Stimulated activated memory B cell treated with anti-CD40 and anti-IgM and Interleukin-4, amounts not matched to agents 10 μg/mL and 1 μg/mL and 100 μg/mL, for 72 hours (primary cell): ENCODE data around the gene CAMK2B.
"Not testable (repeated sequence)": the region's sequence is repeated elsewhere in the genome, so short reads cannot be mapped to it uniquely, and the experiment has no call there.

ENCODE experiments used
- ATAC-seq: fragments of 150-1000 bp; cut with Tn5 transposase; 2 replicates; pipeline ENCODE4 v1.10.0; 2021
- H3K27ac Mint-ChIP-seq: one replicate; pipeline ENCODE4 v1.8.0; 2022; ENCODE audit warnings: mild to moderate bottlenecking, mixed read lengths
- H3K27me3 Mint-ChIP-seq: one replicate; pipeline ENCODE4 v1.8.0; 2022; ENCODE audit warnings: mixed read lengths
- H3K36me3 Mint-ChIP-seq: one replicate; pipeline ENCODE4 v1.8.0; 2022; ENCODE audit warnings: mixed read lengths
- H3K4me1 Mint-ChIP-seq: one replicate; pipeline ENCODE4 v1.8.0; 2022; ENCODE audit warnings: mixed read lengths
- H3K4me3 Mint-ChIP-seq: one replicate; pipeline ENCODE4 v1.8.0; 2022; ENCODE audit warnings: mild to moderate bottlenecking, moderate library complexity, mixed read lengths
- H3K9me3 Mint-ChIP-seq: one replicate; pipeline ENCODE4 v1.8.0; 2022; ENCODE audit warnings: mixed read lengths

CAMK2B gene

DNA sequence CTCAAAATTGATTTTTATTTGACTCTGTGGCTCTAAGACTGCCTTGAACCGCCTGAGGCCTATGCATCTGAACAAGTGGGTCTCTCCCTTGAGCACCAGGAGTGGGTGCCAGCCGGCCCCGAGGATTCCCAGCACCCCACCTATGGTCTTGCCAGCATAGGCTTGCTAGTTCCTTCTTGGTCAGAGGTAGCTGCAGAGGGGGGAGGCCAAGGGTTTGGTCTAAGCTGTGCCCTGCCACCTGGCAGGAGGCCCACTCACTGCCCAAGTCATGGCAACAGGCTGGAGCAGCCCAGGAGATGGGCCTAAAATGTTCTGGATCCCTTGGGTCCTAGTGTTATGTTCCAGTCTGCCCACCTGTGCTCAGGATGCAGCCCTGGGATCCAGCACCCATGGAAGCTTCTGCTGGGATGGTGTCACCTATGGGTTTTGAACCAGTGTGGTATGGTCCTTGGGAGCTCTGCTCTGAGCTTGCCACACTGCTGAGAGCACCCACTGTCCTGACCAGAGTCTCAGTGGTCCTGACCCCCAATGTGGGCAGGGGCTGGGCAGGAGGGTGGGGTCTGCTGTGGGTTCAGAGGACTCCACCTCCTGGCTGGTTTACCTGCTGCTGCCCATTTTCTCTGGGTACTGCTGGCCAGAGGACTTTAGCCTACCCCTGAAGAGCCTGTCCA lies 112.1 kb downstream of the CAMK2B start:
- peak overlapping the region; percentile 81 for H3K27ac Mint-ChIP-seq
- peaks cover 38% of the 10 kb centered on the region for H3K36me3 Mint-ChIP-seq
- peaks cover 14% of the 10 kb centered on the region for H3K4me1 Mint-ChIP-seq
- H3K4me3 Mint-ChIP-seq, result no peak overlapping the region
- ATAC-seq, result peak; percentile 35
- no peaks in the 10 kb centered on the region for H3K9me3 Mint-ChIP-seq
- H3K27me3 Mint-ChIP-seq, result no peaks in the 10 kb centered on the region

DNA sequence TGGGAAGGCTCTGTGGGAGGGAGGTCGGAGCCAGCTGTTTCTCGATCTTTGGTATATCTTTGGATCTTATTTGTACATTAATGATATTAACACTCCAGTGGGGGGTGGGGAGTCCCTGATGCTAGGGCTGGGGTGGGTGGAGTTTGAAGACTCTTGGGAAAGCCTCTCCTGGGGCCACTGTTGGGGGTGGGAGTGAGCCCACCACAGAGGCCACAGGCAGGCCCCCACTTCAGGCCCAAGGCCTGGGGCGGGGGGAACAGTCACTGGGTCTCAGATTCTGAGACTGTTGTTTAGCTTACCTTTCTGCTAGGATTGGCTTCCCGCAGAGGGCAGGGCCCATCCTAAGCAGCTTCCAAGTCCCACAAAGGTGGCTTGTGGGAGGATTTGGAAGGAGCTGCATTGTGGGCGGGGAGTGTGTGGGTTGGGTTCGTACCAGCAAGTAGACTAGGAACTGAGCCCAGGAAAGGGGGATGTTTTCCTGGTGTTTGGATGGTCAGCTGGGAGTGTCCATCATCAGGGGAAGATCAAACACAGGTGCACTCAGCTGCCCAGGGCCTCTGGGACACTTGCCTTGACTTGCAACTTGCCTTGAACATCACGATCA lies 112.7 kb downstream of the CAMK2B start:
- no peak overlapping the region for H3K4me3 Mint-ChIP-seq
- H3K27ac Mint-ChIP-seq, result no peak overlapping the region

DNA sequence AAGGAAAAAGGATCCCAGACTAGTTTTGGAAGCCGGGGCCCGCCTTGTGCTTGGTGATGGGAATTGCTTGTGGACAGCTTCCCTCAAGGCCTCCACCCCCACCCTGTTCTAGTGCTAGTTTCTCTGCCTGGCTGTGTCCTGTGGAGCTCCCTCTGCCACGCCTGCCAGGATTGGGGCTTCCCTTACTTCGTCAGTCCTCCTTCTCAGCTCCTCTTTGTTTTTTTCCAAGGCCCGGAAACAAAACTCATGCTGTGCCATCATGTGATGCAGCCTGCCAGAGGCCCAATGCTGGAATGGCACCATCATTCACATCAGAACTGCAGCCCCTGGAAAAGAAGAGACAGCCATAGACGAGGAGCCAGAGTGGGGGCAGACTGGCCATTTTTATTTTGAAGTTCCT lies 113.4 kb downstream of the CAMK2B start:
- Mint-ChIP-seq H3K27ac (no peak overlapping the region), H3K27me3 (no peaks in the 10 kb centered on the region), H3K4me1 (peaks cover 14% of the 10 kb centered on the region)

More for the DNA sequence above, 112.7 kb downstream of the CAMK2B start:
- no peaks in the 10 kb centered on the region for H3K27me3 Mint-ChIP-seq
- no peaks in the 10 kb centered on the region for H3K9me3 Mint-ChIP-seq
- peaks cover 44% of the 10 kb centered on the region for H3K36me3 Mint-ChIP-seq
- no peak for ATAC-seq
- peaks cover 14% of the 10 kb centered on the region for H3K4me1 Mint-ChIP-seq

DNA sequence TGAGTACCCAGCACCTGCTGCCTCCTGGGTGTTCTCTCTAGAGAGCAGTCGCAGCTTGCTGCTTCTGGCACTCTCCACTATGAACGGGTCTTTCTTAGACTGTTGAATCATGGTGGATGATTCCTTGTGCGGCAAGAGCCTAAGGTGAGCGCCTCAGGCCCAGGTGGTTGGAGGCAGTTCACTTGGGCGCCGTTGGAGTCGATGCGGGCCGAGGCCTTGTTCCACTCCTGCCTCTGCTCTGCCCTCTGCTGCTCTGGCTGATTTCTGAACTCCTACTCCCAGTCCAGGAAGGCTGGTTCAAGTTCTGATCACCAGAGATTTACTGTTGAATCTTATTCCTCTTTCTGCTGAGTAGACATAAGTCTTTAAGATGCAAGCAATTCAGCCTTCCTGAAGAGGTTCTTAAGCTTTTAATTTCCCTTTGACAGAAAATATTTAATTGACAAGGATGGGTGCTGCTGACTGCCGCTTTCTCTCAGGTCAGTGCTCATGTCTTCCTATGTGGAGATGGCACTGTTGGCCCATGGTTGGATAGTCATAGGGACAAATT lies 114.2 kb downstream of the CAMK2B start:
- ATAC-seq, result no peak
- peaks cover 14% of the 10 kb centered on the region for H3K4me1 Mint-ChIP-seq
- H3K27ac Mint-ChIP-seq, result no peak overlapping the region
- H3K27me3 Mint-ChIP-seq, result no peaks in the 10 kb centered on the region
- no peaks in the 10 kb centered on the region for H3K9me3 Mint-ChIP-seq
- no peak overlapping the region for H3K4me3 Mint-ChIP-seq
- peaks cover 52% of the 10 kb centered on the region for H3K36me3 Mint-ChIP-seq

More for the DNA sequence above, 113.4 kb downstream of the CAMK2B start:
- H3K9me3 Mint-ChIP-seq, result no peaks in the 10 kb centered on the region
- H3K4me3 Mint-ChIP-seq, result no peak overlapping the region
- peaks cover 45% of the 10 kb centered on the region for H3K36me3 Mint-ChIP-seq
- ATAC-seq, result no peak

DNA sequence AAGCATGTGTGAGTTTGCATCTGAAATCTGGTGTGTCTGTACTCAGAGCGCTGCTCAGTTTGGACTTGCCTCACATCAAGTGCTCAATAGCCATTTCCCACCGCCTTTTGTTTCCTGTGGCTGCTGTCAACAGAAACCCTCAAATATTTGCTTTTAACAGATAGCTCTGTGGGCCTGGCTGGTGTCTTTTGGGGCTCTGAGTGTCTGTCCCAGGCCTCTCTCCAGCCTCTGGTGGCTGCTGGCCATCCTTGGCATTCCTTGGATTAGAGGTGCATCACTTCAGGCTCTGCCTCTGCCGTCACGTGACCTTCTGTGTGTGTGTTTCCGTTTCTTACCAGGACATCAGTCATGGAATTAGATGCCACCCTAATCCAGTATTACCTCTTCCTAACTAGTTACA lies 115.3 kb downstream of the CAMK2B start:
- Mint-ChIP-seq H3K27me3 (no peaks in the 10 kb centered on the region), H3K4me3 (no peak overlapping the region), H3K4me1 (peaks cover 14% of the 10 kb centered on the region), H3K36me3 (peaks cover 58% of the 10 kb centered on the region), H3K9me3 (no peaks in the 10 kb centered on the region), H3K27ac (no peak overlapping the region)
- ATAC-seq, result no peak

DNA sequence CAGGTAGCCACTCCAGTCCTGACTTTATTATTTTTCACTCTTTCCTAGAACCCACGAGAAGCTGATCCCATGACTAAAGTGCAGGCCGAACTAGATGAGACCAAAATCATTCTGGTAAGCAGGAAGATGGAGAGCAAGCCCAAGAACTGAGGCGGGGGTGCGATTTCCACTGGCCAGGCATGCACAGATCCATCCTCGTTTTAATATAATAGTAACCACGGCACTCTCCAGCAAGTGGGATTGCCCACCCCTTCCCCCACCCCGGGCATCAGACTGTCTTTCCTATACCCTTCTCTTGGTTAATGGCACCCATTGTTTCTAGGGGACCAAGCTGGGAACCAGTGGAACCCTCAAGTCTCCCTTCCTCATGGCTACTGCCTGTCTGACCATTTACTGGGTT lies 117.3 kb downstream of the CAMK2B start:
- peaks cover 73% of the 10 kb centered on the region for H3K36me3 Mint-ChIP-seq
- no peak overlapping the region for H3K4me3 Mint-ChIP-seq
- H3K27me3 Mint-ChIP-seq, result no peaks in the 10 kb centered on the region
- no peak for ATAC-seq
- H3K9me3 Mint-ChIP-seq, result no peaks in the 10 kb centered on the region
- H3K27ac Mint-ChIP-seq, result no peak overlapping the region
- peaks cover 13% of the 10 kb centered on the region for H3K4me1 Mint-ChIP-seq

DNA sequence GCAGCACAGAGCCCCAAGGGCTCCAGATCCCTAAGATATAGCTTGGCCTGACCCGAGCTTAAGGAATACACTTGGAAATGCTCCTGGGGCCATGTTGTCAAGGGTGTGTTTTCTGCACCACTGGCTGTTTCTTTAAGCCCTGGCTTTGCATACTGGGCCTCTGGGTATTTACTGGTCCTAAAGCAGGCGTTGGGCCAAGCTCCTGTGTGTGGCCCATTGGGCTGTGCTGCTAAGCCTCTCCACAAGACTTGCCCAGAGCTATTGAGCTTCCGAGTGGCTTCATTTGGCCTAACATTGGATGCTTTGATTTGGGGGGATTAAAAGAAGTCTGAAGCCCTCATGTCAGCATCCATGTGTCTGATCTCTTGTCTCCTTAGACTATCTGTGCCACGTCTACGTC lies 119.4 kb downstream of the CAMK2B start:
- no peak for ATAC-seq
- Mint-ChIP-seq H3K4me3 (no peak overlapping the region), H3K4me1 (peaks cover 28% of the 10 kb centered on the region), H3K36me3 (peaks cover 58% of the 10 kb centered on the region), H3K9me3 (no peaks in the 10 kb centered on the region), H3K27me3 (no peaks in the 10 kb centered on the region), H3K27ac (no peak overlapping the region)

DNA sequence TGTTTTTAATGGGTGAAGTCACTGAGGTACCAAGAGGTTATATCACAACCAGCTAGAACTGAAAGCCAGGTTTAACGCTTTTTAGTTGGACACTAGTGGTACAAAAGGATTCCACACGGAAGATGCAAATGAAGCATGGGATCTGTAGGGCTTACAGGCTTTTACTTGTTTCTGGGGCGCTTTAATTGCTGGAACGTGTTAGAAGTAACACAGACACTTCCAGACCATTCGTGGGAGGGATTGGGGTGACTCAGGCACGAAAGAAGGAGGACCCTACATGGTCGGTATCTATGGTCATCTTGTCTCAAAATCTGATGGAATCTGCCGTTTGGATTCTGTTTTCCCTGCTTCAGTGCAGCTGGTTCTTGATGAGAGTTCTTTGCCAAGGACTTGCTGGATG lies 123.6 kb downstream of the CAMK2B start:
- no peaks in the 10 kb centered on the region for H3K9me3 Mint-ChIP-seq
- peaks cover 28% of the 10 kb centered on the region for H3K4me1 Mint-ChIP-seq

DNA sequence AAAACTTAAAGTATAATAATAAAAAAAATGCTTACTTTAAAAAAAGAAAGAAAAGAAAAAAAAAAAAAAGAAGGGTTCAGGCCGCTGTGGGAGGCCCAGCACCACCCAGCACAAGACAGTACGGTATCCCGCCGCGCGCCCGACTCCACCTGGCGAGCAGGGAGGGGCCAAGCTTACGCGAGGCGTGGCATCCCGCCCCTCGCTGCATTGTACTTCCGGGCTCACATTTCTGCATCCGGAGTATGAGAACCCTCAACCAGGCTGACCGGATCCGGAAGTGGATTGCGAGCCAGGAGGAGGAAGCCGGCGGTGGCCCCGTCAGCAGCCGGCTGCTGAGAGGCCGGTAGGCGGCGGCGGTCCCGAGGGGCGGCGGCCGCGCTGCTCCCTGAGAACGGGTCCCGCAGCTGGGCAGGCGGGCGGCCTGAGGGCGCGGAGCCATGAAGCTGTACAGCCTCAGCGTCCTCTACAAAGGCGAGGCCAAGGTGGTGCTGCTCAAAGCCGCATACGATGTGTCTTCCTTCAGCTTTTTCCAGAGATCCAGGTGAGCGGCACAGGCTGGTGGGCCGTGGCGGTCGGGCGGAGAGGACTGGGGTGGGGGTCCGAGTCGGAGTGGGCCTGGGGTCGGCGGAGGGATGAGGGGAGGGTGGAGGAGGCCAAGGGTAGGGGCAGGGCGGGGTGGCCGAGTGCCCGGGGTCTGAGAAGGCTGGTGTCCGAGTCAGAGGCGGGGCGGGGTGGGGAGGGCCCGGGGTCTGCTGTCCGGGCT lies 124.5 kb downstream of the CAMK2B start, which contains the start of gene YKT6:
Gene YKT6 (plus strand): TSS at position 280 of the 763 bp plus-strand sequence. CDS start 158 bp downstream, at position 438.
- no peaks in the 10 kb centered on the region for H3K9me3 Mint-ChIP-seq
- peaks cover 34% of the 10 kb centered on the region for H3K4me1 Mint-ChIP-seq
- peak within 1 kb of the TSS; percentile 78 for H3K27ac Mint-ChIP-seq
- peak within 1 kb of the TSS; percentile 94 for H3K4me3 Mint-ChIP-seq
- no peaks in the 10 kb centered on the region for H3K27me3 Mint-ChIP-seq
- H3K36me3 Mint-ChIP-seq, result peaks cover 21% of the 10 kb centered on the region
- ATAC-seq, result peak; percentile 100

More for the DNA sequence above, 123.6 kb downstream of the CAMK2B start:
- no peak for ATAC-seq
- Mint-ChIP-seq H3K27ac (peak overlapping the region; percentile 78), H3K4me3 (peak overlapping the region; percentile 94), H3K36me3 (peaks cover 27% of the 10 kb centered on the region), H3K27me3 (no peaks in the 10 kb centered on the region)

DNA sequence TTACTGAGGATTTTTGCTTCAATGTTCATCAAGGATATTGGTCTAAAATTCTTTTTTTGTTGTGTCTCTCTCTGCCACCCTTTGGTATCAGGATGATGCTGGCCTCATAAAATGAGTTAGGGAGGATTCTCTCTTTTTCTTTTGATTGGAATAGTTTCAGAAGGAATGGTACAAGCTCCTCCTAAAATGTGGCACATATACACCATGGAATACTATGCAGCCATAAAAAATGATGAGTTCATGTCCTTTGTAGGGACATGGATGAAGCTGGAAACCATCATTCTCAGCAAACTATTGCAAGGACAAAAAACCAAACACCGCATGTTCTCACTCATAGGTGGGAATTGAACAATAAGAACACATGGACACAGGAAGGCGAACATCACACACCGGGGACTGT lies 125.2 kb downstream of the CAMK2B start:
- Mint-ChIP-seq H3K4me3 (peak overlapping the region; percentile 36), H3K4me1 (peaks cover 34% of the 10 kb centered on the region), H3K36me3 (peaks cover 16% of the 10 kb centered on the region)
- ATAC-seq, H3K27me3 Mint-ChIP-seq, H3K9me3 Mint-ChIP-seq, H3K27ac Mint-ChIP-seq: not testable (repeated sequence)

DNA sequence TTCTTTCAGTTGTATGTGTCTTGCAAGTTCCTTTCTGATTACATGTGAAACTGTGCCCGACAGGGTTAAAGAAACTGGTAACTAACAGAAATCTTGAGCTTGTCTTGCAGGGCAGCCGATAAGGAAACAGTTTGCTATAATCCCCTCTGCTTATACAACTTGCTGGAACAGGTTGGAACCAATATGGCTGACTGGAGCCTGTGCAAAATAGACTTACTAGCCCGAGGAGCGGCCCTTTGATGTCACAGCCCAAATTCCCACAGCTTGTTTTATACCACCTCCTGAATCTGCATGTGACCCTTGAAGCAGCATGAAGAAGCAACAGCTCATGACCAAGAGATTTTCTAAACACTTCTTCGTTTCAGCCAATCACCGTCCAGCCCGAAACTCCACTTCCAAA lies 127.9 kb downstream of the CAMK2B start:
- no peak overlapping the region for H3K4me3 Mint-ChIP-seq
- H3K9me3 Mint-ChIP-seq, result no peaks in the 10 kb centered on the region
- peaks cover 18% of the 10 kb centered on the region for H3K4me1 Mint-ChIP-seq
- no peak for ATAC-seq
- H3K27me3 Mint-ChIP-seq, result peaks cover 13% of the 10 kb centered on the region
- H3K27ac Mint-ChIP-seq, result no peak overlapping the region
- no peaks in the 10 kb centered on the region for H3K36me3 Mint-ChIP-seq

DNA sequence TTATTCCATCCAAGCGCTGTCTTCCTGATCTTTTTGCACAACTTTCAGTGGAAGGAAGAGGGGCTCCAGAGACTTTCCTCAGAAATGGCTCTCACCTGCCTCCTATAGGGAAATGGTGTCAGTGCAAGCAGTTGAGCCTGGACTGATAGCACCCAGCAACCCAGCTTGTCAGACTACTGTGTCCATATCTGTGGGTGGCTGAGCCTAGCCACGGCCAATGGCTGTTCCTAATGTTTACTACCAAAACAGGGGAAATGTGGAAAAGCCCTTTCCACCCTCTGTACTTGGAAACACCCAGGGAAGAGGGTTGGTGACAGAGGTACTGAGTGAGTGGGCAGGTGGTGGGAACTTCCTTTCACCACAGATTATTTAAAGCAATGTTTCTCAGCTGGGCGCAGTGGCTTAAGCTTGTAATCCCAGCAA lies 128.9 kb downstream of the CAMK2B start:
- no peak for ATAC-seq
- Mint-ChIP-seq H3K27ac (no peak overlapping the region), H3K9me3 (no peaks in the 10 kb centered on the region), H3K4me1 (peaks cover 8% of the 10 kb centered on the region), H3K4me3 (no peak overlapping the region), H3K27me3 (peaks cover 18% of the 10 kb centered on the region), H3K36me3 (no peaks in the 10 kb centered on the region)

DNA sequence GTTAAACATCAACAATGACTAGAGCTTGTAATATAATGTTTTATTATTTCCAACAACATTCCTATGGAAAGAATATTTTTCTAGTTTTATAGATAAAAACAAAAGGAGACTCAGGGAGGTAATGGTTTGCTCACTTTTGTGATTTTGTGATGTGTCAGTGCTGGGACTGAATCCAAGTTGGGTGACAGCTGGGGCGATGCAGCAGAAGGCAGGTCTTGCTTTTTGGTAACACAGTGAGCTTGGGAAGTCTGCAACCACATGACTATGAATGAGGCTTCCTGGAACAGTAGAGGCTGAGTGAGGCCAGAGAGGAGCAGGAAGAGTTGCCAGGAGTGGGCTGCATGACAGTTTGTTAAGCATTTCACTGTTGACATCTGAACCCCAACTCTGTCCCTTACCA lies 129.5 kb downstream of the CAMK2B start:
- peaks cover 18% of the 10 kb centered on the region for H3K27me3 Mint-ChIP-seq
- no peak for ATAC-seq
- H3K4me1 Mint-ChIP-seq, result peaks cover 7% of the 10 kb centered on the region
- no peaks in the 10 kb centered on the region for H3K36me3 Mint-ChIP-seq
- H3K4me3 Mint-ChIP-seq, result no peak overlapping the region
- no peaks in the 10 kb centered on the region for H3K9me3 Mint-ChIP-seq
- no peak overlapping the region for H3K27ac Mint-ChIP-seq

DNA sequence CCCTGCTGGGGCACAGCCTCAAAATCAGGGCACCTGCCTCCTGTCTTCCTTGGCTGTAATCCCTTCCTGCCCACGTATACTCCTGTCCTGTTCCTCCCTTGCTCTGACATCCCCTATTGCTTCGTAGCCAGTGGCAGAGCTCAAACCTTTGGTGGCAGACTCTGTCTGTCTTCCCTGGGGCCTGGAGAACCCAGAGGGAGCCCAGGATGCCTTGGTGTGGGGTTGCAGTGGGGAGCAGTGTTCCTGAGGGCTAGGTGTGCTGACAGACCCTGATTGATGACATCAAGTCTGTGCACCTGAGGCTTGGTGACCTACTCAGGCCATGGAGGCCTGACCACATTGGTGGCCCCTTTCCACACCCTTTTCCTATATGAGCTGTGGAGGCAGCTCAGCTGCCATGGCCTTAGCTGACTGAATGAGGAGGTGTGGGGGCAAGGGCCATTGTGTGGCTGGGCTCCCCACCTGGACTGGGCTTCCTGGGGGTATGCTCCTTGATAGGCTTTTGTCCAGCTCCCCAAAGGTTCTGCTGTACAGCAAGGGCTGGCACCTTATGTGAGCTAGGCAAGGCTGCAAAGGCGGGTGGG lies 130.7 kb downstream of the CAMK2B start:
- peaks cover 18% of the 10 kb centered on the region for H3K27me3 Mint-ChIP-seq
- H3K4me1 Mint-ChIP-seq, result peaks cover 7% of the 10 kb centered on the region
- H3K27ac Mint-ChIP-seq, result no peak overlapping the region
- no peaks in the 10 kb centered on the region for H3K9me3 Mint-ChIP-seq
- ATAC-seq, result no peak
- no peak overlapping the region for H3K4me3 Mint-ChIP-seq
- H3K36me3 Mint-ChIP-seq, result no peaks in the 10 kb centered on the region

DNA sequence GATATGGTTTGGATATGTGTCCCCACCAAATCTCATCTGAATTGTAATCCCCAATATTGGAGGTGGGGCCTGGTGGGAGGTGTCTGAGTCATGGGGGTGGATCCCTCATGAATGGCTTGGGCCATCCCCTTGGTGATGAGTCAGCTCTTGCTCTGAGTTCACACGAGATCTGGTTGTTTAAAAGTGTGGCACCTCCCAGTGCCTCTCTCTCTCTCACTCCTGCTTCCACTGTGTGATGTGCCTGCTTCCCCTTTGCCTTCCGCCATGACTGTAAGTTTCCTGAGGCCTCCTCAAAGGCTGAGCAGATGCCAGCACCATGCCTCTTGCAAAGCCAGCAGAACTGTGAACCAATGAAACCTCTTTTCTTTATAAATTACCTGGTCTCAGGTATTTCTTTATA lies 131.3 kb downstream of the CAMK2B start:
- ATAC-seq, result no peak
- H3K27ac Mint-ChIP-seq, result no peak overlapping the region
- no peaks in the 10 kb centered on the region for H3K36me3 Mint-ChIP-seq
- no peak overlapping the region for H3K4me3 Mint-ChIP-seq
- H3K27me3 Mint-ChIP-seq, result peaks cover 18% of the 10 kb centered on the region
- H3K9me3 Mint-ChIP-seq, result no peaks in the 10 kb centered on the region
- H3K4me1 Mint-ChIP-seq, result peaks cover 7% of the 10 kb centered on the region
